SU-DHL-6 (cell line): ENCODE data around the gene ANKHD1.

ENCODE experiments used
- H2AFZ ChIP-seq: fragments of 200-600 bp; sonication (generic); 2 replicates; pipeline ENCODE4 v1.6.1; 2014; ENCODE audit warnings: low read depth, mild to moderate bottlenecking, moderate library complexity, mixed read lengths, antibody characterized with exemption, low read length; ENCODE audit not compliant: severe bottlenecking
- H3F3A ChIP-seq: fragments of 200-600 bp; shearing (Covaris generic); 2 replicates; pipeline ENCODE4 v1.6.0; 2016; ENCODE audit warnings: antibody characterized with exemption, mild to moderate bottlenecking; ENCODE audit not compliant: insufficient read depth
- H3K27ac ChIP-seq: fragments of 200-600 bp; sonication (generic); 2 replicates; pipeline ENCODE4 v1.5.1; 2016; ENCODE audit warnings: low read depth, mild to moderate bottlenecking, low read length, moderate library complexity, mixed read lengths
- H3K27me3 ChIP-seq: fragments of 200-600 bp; sonication (generic), shearing (Covaris generic); 2 replicates; pipeline ENCODE4 v1.6.0; 2014; ENCODE audit warnings: mild to moderate bottlenecking, low read length
- H3K36me3 ChIP-seq: fragments of 200-600 bp; sonication (generic); 2 replicates; pipeline ENCODE4 v1.6.1; 2014; ENCODE audit warnings: mild to moderate bottlenecking, low read length, mixed read lengths
- H3K4me2 ChIP-seq: fragments of 300-600, 200-600 bp; shearing (Covaris generic), sonication (generic); 2 replicates; pipeline ENCODE4 v1.6.0; 2014; ENCODE audit warnings: low read length, low read depth, mild to moderate bottlenecking; ENCODE audit not compliant: poor library complexity, severe bottlenecking
- H3K4me3 ChIP-seq: fragments of 200-600 bp; sonication (generic); 2 replicates; pipeline ENCODE4 v1.5.1; 2014; ENCODE audit warnings: antibody characterized with exemption, low read length, mild to moderate bottlenecking, mixed read lengths; ENCODE audit not compliant: insufficient read depth, poor library complexity, severe bottlenecking
- H3K79me2 ChIP-seq: fragments of 200-600 bp; sonication (generic); 2 replicates; pipeline ENCODE4 v1.6.1; 2014; ENCODE audit warnings: mild to moderate bottlenecking, low read length, moderate library complexity; ENCODE audit not compliant: insufficient read depth
- H3K9ac ChIP-seq: fragments of 200-600 bp; sonication (generic); 2 replicates; pipeline ENCODE4 v1.7.0; 2014; ENCODE audit warnings: mild to moderate bottlenecking, low read length
- H3K9me2 ChIP-seq: fragments of 200-600 bp; sonication (generic); replicated peaks from 2 replicates; pipeline ENCODE4 v1.6.1; 2014; ENCODE audit warnings: low read length; ENCODE audit not compliant: insufficient read depth
- H3K9me3 ChIP-seq: fragments of 200-600 bp; sonication (generic); 2 replicates; pipeline ENCODE4 v1.6.1; 2014; ENCODE audit warnings: low read length, mixed read lengths; ENCODE audit not compliant: insufficient read depth
- H4K20me1 ChIP-seq: fragments of 200-600 bp; sonication (generic); 2 replicates; pipeline ENCODE4 v1.6.1; 2014; ENCODE audit warnings: low read depth, mild to moderate bottlenecking, antibody characterized with exemption, low read length, moderate library complexity, mixed read lengths
- CTCF ChIP-seq: fragments of 200-600 bp; sonication (generic); IDR thresholded peaks from one replicate; pipeline ENCODE4 v1.5.1; 2017; ENCODE audit warnings: antibody characterized with exemption, mild to moderate bottlenecking, low read length, moderate library complexity; ENCODE audit not compliant: insufficient read depth, poor library complexity, severe bottlenecking
- EZH2phosphoT487 ChIP-seq: fragments of 200-600 bp; sonication (generic), shearing (Covaris generic); conservative IDR thresholded peaks from 2 replicates; pipeline ENCODE4 v1.6.1; 2018; ENCODE audit warnings: mild to moderate bottlenecking, antibody characterized with exemption, low read length, moderate library complexity, mixed read lengths

ANKHD1 gene

DNA sequence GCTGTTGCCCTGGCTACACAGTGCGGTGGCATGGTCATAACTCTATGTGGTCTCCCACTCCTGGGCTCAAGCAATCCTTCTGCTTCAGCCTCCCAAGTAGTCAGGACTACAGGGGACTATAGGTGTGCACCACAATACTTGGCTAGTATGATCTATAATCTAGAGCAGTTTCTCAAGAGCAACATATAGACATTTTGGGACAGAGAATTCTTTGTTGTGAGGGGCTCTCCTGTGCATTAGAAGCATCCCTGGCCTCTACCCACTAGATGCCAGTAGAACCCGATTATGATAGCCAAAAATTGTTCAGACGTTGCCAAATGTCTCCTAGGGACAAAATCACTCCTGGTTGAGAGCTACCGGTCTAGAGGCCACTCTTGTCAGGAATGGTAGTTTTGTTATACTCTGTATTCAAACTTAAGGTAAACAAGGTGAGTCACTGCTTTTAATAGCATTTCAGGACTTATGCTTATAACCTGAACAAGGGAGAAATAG lies 7.2 kb downstream of the ANKHD1 start:
- no peaks in the 10 kb centered on the region for H3K9me3 ChIP-seq
- no peak overlapping the region for H3K27ac ChIP-seq
- no peak overlapping the region for H3K9ac ChIP-seq
- no peak overlapping the region for H2AFZ ChIP-seq
- no peaks in the 10 kb centered on the region for H3K9me2 ChIP-seq
- peaks cover 100% of the 10 kb centered on the region for H3K79me2 ChIP-seq
- peak overlapping the region; percentile 9 for H3K4me2 ChIP-seq
- peaks cover 15% of the 10 kb centered on the region for H3K36me3 ChIP-seq
- H3F3A ChIP-seq: peaks cover 15% of the 10 kb centered on the region
- no peaks in the 10 kb centered on the region for H3K27me3 ChIP-seq
- H3K4me3 ChIP-seq: no peak overlapping the region
- peaks cover 59% of the 10 kb centered on the region for H4K20me1 ChIP-seq
- TF ChIP-seq CTCF: no peak
- no peak for TF ChIP-seq EZH2phosphoT487

- H4K20me1 ChIP-seq: peaks cover 46% of the 10 kb centered on the region
- no peak overlapping the region for H3K4me2 ChIP-seq
- no peaks in the 10 kb centered on the region for H3K9me2 ChIP-seq
- no peak overlapping the region for H3K4me3 ChIP-seq
- H2AFZ ChIP-seq: no peak overlapping the region
- peaks cover 18% of the 10 kb centered on the region for H3K36me3 ChIP-seq
- H3K79me2 ChIP-seq: peaks cover 97% of the 10 kb centered on the region
- H3F3A ChIP-seq: peaks cover 12% of the 10 kb centered on the region
- no peaks in the 10 kb centered on the region for H3K9me3 ChIP-seq
- H3K27ac ChIP-seq: no peak overlapping the region
- no peaks in the 10 kb centered on the region for H3K27me3 ChIP-seq
- no peak overlapping the region for H3K9ac ChIP-seq
- TF ChIP-seq EZH2phosphoT487 (no peak), CTCF (no peak)
These were observed 11.6 kb downstream of the ANKHD1 start for GRCh38 chr5:140413230-140413629.

DNA sequence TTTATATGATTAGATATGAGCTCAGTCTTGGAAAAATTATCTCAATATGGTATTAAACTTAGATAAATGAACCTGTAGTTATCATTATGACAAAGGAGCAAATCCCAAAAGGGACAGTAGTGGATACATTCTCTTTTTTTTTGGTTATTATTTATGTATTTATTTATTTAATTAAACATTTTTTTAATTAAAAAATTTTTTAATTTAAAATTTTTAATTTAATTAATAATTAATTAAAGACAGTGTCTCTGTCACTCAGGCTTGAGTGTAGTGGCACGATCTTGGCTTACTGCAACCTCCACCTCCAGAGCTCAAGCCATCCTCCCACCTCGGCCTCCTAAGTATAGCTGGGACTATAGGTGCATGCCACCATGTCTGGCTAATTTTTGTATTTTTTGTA lies 15.6 kb downstream of the ANKHD1 start:
- no peak overlapping the region for H3K9ac ChIP-seq
- H3K9me3 ChIP-seq: no peaks in the 10 kb centered on the region
- peaks cover 38% of the 10 kb centered on the region for H4K20me1 ChIP-seq

More for the DNA sequence above, 15.6 kb downstream of the ANKHD1 start:
- Histone ChIP-seq H3K36me3 (peaks cover 8% of the 10 kb centered on the region; the same call in 1 of the 2 replicates), H3K4me3 (no peak overlapping the region), H3K79me2 (peaks cover 96% of the 10 kb centered on the region), H3K4me2 (no peak overlapping the region), H3K27me3 (no peaks in the 10 kb centered on the region), H3K27ac (no peak overlapping the region), H2AFZ (no peak overlapping the region), H3K9me2 (no peaks in the 10 kb centered on the region), H3F3A (no peaks in the 10 kb centered on the region)
- TF ChIP-seq CTCF (no peak), EZH2phosphoT487 (no peak)
